Colonic mucosa (tissue), 2 donors: ENCODE measurements around the gene EXOSC6. TPM values are rescaled to one million over a fixed set of nuclear protein-coding genes. Genes with fewer than 3 reads are reported as not detected.

ENCODE experiments used
- total RNA-seq, 2 donors: library from RNA; stranded (reverse); fragmentation: NEBNext Ultra II Directional in 1 of 2; extraction: Animal tissue kit (Norgen Biotek cat#: 25700) in 1 of 2; gene quantifications; one replicate each; pipeline ENCODE4 v1.2.1, GENCODE V29; 2021
- donor health status: DM: no; HTN: no; CAD: no.
- donor health status: DM: no; HTN: no; CAD: no.

The EXOSC6 gene
- total RNA-seq, 2 donors from 2014 or later = 12.2 to 20.0 TPM

Other genes with a start within 250 kb of the EXOSC6 start
- gene PDPR, start 137.6 kb downstream of the EXOSC6 start, total RNA-seq = 10 to 100 TPM; 13.7 to 18.9 TPM
- gene CLEC18C, start 78.2 kb downstream of the EXOSC6 start, total RNA-seq = under 1 TPM; 0.10 to 0.35 TPM
- 10 to 100 TPM; 45.3 to 97.8 TPM for gene AARS1, start 37.6 kb upstream of the EXOSC6 start, total RNA-seq
- 10 to 100 TPM; 22.3 to 25.6 TPM for gene DDX19B, start 47.2 kb upstream of the EXOSC6 start, total RNA-seq
- gene DDX19A, start 95.0 kb upstream of the EXOSC6 start, total RNA-seq = 10 to 100 TPM; 16.7 to 25.9 TPM
- 1 to 10 TPM; 6.9 to 8.1 TPM for gene ST3GAL2, start 187.2 kb upstream of the EXOSC6 start, total RNA-seq
- gene FCSK, start 202.7 kb upstream of the EXOSC6 start, total RNA-seq = 10 to 100 TPM; 31.3 to 38.8 TPM